OCI-LY1 (cell line): ENCODE results near the gene VIPR2.

ENCODE experiments used
- H2AFZ ChIP-seq: fragments of 200-600 bp; sonication (generic), shearing (Covaris generic); 2 replicates; pipeline ENCODE4 v1.6.0; 2014; ENCODE audit warnings: antibody characterized with exemption, mild to moderate bottlenecking, low read length
- H3F3A ChIP-seq: fragments of 200-600 bp; sonication (generic), shearing (Covaris generic); 2 replicates; pipeline ENCODE4 v1.6.0; 2014; ENCODE audit warnings: mild to moderate bottlenecking, antibody characterized with exemption, low read length, moderate library complexity; ENCODE audit not compliant: insufficient read depth
- H3K27ac ChIP-seq: fragments of 200-600 bp; sonication (generic); 2 replicates; pipeline ENCODE4 v1.5.1; 2014; ENCODE audit warnings: low read length, mixed run types, mild to moderate bottlenecking, low read depth; ENCODE audit not compliant: poor library complexity, severe bottlenecking
- H3K27me3 ChIP-seq: fragments of 200-600 bp; sonication (generic); 2 replicates; pipeline ENCODE4 v1.6.0; 2014; ENCODE audit warnings: antibody characterized with exemption, mild to moderate bottlenecking, low read length, moderate library complexity; ENCODE audit not compliant: insufficient read depth
- H3K36me3 ChIP-seq: fragments of 200-600 bp; sonication (generic); 2 replicates; pipeline ENCODE4 v1.6.1; 2014; ENCODE audit warnings: mild to moderate bottlenecking, antibody characterized with exemption, low read length, moderate library complexity, mixed read lengths; ENCODE audit not compliant: insufficient read depth
- H3K4me1 ChIP-seq: fragments of 200-600 bp; sonication (generic); 2 replicates; pipeline ENCODE4 v1.5.1; 2014; ENCODE audit warnings: mild to moderate bottlenecking, low read length, moderate library complexity; ENCODE audit not compliant: insufficient read depth, severe bottlenecking
- H3K4me2 ChIP-seq: fragments of 200-600 bp; sonication (generic), shearing (Covaris generic); 2 replicates; pipeline ENCODE4 v1.6.1; 2014; ENCODE audit warnings: low read length
- H3K4me3 ChIP-seq: fragments of 200-600 bp; sonication (generic); 2 replicates; pipeline ENCODE4 v1.5.1; 2014; ENCODE audit warnings: low read length, low read depth, mild to moderate bottlenecking, mixed read lengths; ENCODE audit not compliant: poor library complexity, severe bottlenecking
- H3K79me2 ChIP-seq: fragments of 200-600 bp; shearing (Covaris generic); 2 replicates; pipeline ENCODE4 v1.6.1; 2016; ENCODE audit warnings: mixed run types, low read length, mixed read lengths; ENCODE audit not compliant: insufficient read depth
- H3K9ac ChIP-seq: fragments of 200-600 bp; sonication (generic), shearing (Covaris generic); 2 replicates; pipeline ENCODE4 v1.6.1; 2014; ENCODE audit warnings: mild to moderate bottlenecking, low read length, mixed read lengths
- H3K9me2 ChIP-seq: fragments of 200-600 bp; sonication (generic), shearing (Covaris generic); 2 replicates; pipeline ENCODE4 v1.6.1; 2014; ENCODE audit warnings: low read depth, mild to moderate bottlenecking, low read length, mixed read lengths
- H3K9me3 ChIP-seq: fragments of 200-600 bp; shearing (Covaris generic); 2 replicates; pipeline ENCODE4 v1.6.1; 2014; ENCODE audit warnings: low read length, mixed read lengths
- H4K20me1 ChIP-seq: fragments of 200-600 bp; sonication (generic), shearing (Covaris generic); 2 replicates; pipeline ENCODE4 v1.6.0; 2016; ENCODE audit warnings: mild to moderate bottlenecking, low read length; ENCODE audit not compliant: insufficient read depth
- EZH2 ChIP-seq: fragments of 200-600 bp; sonication (generic), shearing (Covaris generic); IDR thresholded peaks from 2 replicates; pipeline ENCODE4 v1.8.0; 2017; ENCODE audit warnings: borderline replicate concordance, mixed run types, mild to moderate bottlenecking, antibody characterized with exemption, low read length, moderate library complexity, mixed read lengths
- TF ChIP-seq, protein P1 (sequence below): fragments of 200-600 bp; sonication (generic), shearing (Covaris generic); IDR thresholded peaks from 2 replicates; pipeline ENCODE4 v1.5.1; 2017; ENCODE audit warnings: mild to moderate bottlenecking, antibody characterized with exemption, low read length, moderate library complexity, mixed read lengths

The VIPR2 gene

DNA sequence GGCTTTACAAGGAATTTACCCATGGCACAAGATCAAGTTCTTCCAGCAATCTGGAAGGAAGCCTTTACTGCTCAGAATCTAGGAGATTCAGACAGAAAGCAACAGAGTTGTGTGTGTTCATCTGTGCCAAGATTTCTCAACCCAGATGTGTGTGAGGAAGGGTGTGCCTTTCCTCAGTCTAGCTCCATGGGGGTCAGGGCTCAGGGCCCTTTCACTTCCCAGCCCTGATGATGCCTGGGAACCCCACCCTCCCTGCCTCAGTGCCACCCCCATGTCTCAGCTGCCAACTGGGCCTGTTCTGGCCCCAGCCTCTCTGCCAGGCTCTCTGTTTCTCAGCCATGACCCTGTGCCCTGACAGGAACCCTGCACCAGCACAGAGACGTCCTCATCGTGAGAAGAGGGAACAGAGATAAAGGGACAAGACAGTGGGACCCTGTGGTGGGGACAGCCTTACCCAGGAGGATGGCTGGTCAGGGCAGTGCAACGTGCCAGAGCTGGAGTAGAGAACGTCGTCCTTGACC is 102.0 kb downstream of the VIPR2 start:
- TF ChIP-seq, protein P1, sequence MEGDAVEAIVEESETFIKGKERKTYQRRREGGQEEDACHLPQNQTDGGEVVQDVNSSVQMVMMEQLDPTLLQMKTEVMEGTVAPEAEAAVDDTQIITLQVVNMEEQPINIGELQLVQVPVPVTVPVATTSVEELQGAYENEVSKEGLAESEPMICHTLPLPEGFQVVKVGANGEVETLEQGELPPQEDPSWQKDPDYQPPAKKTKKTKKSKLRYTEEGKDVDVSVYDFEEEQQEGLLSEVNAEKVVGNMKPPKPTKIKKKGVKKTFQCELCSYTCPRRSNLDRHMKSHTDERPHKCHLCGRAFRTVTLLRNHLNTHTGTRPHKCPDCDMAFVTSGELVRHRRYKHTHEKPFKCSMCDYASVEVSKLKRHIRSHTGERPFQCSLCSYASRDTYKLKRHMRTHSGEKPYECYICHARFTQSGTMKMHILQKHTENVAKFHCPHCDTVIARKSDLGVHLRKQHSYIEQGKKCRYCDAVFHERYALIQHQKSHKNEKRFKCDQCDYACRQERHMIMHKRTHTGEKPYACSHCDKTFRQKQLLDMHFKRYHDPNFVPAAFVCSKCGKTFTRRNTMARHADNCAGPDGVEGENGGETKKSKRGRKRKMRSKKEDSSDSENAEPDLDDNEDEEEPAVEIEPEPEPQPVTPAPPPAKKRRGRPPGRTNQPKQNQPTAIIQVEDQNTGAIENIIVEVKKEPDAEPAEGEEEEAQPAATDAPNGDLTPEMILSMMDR = no peak
- no peak for TF ChIP-seq EZH2
- no peaks in the 10 kb centered on the region for H4K20me1 ChIP-seq

DNA sequence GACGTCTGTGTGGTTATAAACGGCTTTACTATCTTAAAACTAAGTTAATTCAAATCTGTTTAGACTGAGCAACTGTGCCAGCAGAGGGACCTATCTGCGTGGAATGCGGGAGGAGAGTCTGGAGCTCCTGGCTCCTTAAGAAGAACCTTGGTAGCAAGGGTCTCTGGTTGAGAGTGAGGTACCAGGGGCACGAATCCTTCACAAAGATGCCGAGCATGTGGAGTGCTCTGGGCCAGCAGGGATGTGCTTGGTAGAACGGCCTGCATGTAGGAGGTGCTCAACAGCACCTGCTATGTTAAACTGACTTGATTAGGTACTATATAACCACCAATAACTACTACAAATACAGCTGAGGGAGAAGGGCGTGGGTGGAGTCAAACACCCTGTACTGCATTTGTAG is 102.6 kb downstream of the VIPR2 start:
- Histone ChIP-seq H3K27ac (no peak overlapping the region), H3K36me3 (no peaks in the 10 kb centered on the region), H3K79me2 (no peaks in the 10 kb centered on the region), H3K9me3 (peaks cover 2% of the 10 kb centered on the region; the same call in 1 of the 2 replicates), H3K9ac (no peak overlapping the region), H3K9me2 (no peaks in the 10 kb centered on the region), H3K4me3 (no peak overlapping the region), H3K27me3 (peaks cover 6% of the 10 kb centered on the region; the same call in 1 of the 2 replicates), H2AFZ (no peak overlapping the region), H3K4me1 (no peaks in the 10 kb centered on the region), H4K20me1 (no peaks in the 10 kb centered on the region), H3K4me2 (no peak overlapping the region), H3F3A (no peaks in the 10 kb centered on the region)
- TF ChIP-seq, protein P1 = no peak
- TF ChIP-seq EZH2 = no peak

More for the DNA sequence above, 102.0 kb downstream of the VIPR2 start:
- H3K9me2 ChIP-seq = no peaks in the 10 kb centered on the region
- H3K9ac ChIP-seq = no peak overlapping the region
- H3K27me3 ChIP-seq = peaks cover 6% of the 10 kb centered on the region; the same call in 1 of the 2 replicates
- H2AFZ ChIP-seq = no peak overlapping the region
- no peaks in the 10 kb centered on the region for H3K79me2 ChIP-seq
- H3K27ac ChIP-seq = no peak overlapping the region
- H3K9me3 ChIP-seq = peaks cover 2% of the 10 kb centered on the region; the same call in 1 of the 2 replicates
- no peaks in the 10 kb centered on the region for H3K4me1 ChIP-seq
- no peak overlapping the region for H3K4me3 ChIP-seq
- no peaks in the 10 kb centered on the region for H3K36me3 ChIP-seq
- H3F3A ChIP-seq = no peaks in the 10 kb centered on the region
- H3K4me2 ChIP-seq = no peak overlapping the region

DNA sequence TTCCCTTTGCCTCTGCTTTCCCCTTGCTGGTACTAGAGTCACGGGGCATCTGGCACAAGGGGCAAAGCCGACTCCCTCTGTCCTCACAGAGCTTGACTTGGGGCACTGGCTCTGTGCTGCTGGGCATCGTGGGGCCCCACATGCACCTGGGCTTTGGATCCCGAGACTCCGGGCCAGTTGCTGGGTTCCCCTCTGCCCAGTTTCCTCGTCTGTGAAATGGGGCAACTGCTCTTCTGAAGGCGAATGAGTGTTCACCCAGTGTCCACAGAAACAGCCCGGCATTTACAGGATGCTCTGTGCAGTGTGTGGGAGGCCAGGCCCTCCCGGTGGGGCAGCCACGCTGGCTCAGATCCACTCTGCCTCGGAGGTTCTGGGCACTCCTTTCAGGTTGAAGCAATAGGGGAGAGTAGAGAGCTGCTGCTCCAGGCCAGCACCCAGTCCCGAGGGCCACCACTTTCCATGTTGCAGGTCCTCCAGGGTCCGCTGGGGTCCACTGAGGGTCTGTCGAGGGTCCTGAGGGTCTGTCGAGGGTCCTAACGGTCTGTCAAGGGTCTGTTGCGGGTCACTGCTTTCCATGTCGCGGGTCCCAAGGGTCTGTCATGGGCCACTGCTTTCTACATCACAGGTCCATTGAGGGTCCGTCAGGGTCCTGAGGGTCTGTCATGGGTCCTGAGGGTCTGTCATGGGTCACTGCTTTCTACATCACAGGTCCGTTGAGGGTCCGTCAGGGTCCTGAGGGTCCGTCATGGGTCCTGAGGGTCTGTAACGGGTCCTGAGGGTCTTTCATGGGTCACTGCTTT is 103.6 kb downstream of the VIPR2 start:
- H3F3A ChIP-seq = no peaks in the 10 kb centered on the region
- no peak for TF ChIP-seq EZH2
- TF ChIP-seq, protein P1 = no peak
- H3K4me2 ChIP-seq = no peak overlapping the region
- H3K36me3 ChIP-seq = no peaks in the 10 kb centered on the region
- no peak overlapping the region for H3K27ac ChIP-seq
- H3K4me3 ChIP-seq = no peak overlapping the region
- no peaks in the 10 kb centered on the region for H4K20me1 ChIP-seq
- H3K4me1 ChIP-seq = no peaks in the 10 kb centered on the region
- no peak overlapping the region for H3K9ac ChIP-seq
- no peaks in the 10 kb centered on the region for H3K9me2 ChIP-seq
- H3K27me3 ChIP-seq = peaks cover 6% of the 10 kb centered on the region; the same call in 1 of the 2 replicates
- no peak overlapping the region for H2AFZ ChIP-seq
- no peaks in the 10 kb centered on the region for H3K79me2 ChIP-seq
- H3K9me3 ChIP-seq = peaks cover 2% of the 10 kb centered on the region; the same call in 1 of the 2 replicates
